ENCODE data around the gene NACC2.

NACC2 gene

DNA sequence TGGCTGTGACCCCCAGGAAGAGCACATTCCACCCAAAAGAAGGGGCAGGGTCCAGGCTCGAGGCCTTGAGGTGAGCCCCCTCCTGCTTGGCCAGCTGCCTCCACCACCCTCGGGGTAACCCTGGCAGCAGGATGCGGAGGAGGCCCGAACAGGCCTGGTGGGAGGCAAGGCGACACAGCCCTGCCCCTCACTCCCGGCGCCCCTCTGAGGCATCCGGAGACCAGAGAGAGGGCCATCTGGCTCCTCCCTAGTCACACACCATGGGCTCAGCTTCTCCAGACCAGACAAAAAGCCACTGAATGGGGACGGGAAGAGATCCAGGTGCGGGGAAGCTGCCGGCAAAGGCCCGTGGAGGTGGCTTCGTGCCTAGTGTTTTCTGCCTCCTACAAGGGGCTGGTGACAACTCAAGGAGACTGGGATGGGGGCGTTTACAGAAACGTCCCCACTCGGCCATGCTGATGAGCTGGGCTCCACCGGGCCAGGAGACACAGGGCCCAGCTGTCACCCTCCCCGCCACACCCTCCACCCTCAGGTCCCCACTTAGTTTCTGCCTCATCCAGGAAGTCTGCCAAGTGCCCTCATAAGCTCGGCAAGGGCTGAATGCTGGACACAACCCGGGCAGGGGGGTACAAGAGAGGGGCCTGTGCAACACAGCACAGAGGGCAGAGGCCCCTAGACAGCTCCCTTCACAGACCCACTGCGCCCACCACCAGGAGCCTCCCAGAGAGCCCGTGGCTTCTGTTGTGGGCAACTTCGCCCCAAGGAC is 41.9 kb downstream of the NACC2 start:
- peak overlapping the region; percentile 97 for H2BK15ac ChIP-seq (ENCODE audit: low read length)
- peak overlapping the region; percentile 43 for H3K23ac ChIP-seq (ENCODE audit: low read depth, low read length, poor library complexity)
- no peak overlapping the region for H2BK5ac ChIP-seq (ENCODE audit: low read length)
- peak overlapping the region; percentile 70 for H3K9ac ChIP-seq (ENCODE audit: low read depth, low read length, poor library complexity)
- peaks cover 32 to 40% of the 10 kb centered on the region in 2 donors for H3K4me1 ChIP-seq (ENCODE audit: control insufficient read depth in 2 of 2, insufficient read depth in 1 of 2, low read depth in 1 of 2, low read length in 2 of 2)
- H2AFZ ChIP-seq (ENCODE audit: low read length) = peak overlapping the region; percentile 88
- peaks cover 9% of the 10 kb centered on the region for H3K79me1 ChIP-seq (ENCODE audit: low read depth, low read length)
- H2BK120ac ChIP-seq (ENCODE audit: low read depth, low read length) = peak overlapping the region; percentile 81
- no peak overlapping the region for H3K27ac ChIP-seq (replicated peaks; ENCODE audit: low read length)
- no peaks in the 10 kb centered on the region for H3K9me3 ChIP-seq (replicated peaks in 1 of 2; ENCODE audit: control insufficient read depth in 2 of 2, insufficient read depth in 1 of 2, low read depth in 1 of 2, low read length in 2 of 2)
- no peaks in the 10 kb centered on the region for H3K27me3 ChIP-seq (ENCODE audit: control insufficient read depth in 3 of 3, insufficient read depth in 3 of 3, low read depth in 1 of 3, low read length in 3 of 3)
- no peak for DNase-seq (ENCODE audit: low spot score)
- no peak overlapping the region for H3K14ac ChIP-seq (ENCODE audit: low read length)
- peak overlapping the region in 1 of 2 donors; percentile 57 for H3K4me3 ChIP-seq (ENCODE audit: low read length in 2 of 2)
- H3K4ac ChIP-seq (ENCODE audit: low read length) = no peak overlapping the region
- H3K36me3 ChIP-seq (replicated peaks in 1 of 2; ENCODE audit: control insufficient read depth in 2 of 2, insufficient read depth in 2 of 2, low read length in 2 of 2) = peaks cover 4 to 8% of the 10 kb centered on the region in 2 donors
- peak overlapping the region; percentile 73 for H2BK12ac ChIP-seq (ENCODE audit: low read length)
- peak overlapping the region; percentile 85 for H4K91ac ChIP-seq (ENCODE audit: low read depth, low read length, poor library complexity)
- no CpG with 5 or more reads among the region's 23 CpGs for WGBS, 2 donors (ENCODE audit: extremely low coverage in 2 of 2, insufficient read length in 2 of 2, insufficient replicate concordance in 1 of 2)
- H3K4me2 ChIP-seq (ENCODE audit: insufficient read depth, low read length, poor library complexity, severe bottlenecking) = peak overlapping the region; percentile 97
- H3K18ac ChIP-seq (ENCODE audit: low read length) = peak overlapping the region; percentile 99
- H2AK5ac ChIP-seq (ENCODE audit: low read depth, low read length) = peak overlapping the region; percentile 96
- H4K8ac ChIP-seq (ENCODE audit: low read depth, low read length) = no peak overlapping the region

DNA sequence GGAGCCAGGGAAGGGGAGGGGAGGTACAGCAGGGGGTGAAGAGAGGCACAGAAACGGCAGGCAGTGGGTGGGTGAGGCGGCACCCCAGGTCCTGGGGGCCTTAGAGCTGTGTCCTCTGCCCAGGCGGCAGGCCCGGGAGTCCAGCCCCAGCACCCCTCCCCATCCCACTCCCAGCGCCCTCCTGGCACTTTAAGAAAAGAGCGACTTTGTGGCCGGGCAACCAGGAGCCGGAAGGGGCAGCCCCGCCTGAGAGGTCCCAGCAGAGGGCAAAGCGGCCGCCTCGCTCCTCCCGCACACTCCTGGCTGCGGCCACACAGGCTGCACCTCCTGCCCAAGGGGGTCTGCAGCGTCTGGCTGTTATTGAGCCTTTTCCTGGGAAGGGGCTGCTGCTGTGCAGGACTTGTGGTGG is 42.6 kb downstream of the NACC2 start:
- H2BK5ac ChIP-seq (ENCODE audit: low read length) = no peak overlapping the region
- DNase-seq (ENCODE audit: low spot score) = no peak
- H3K79me1 ChIP-seq (ENCODE audit: low read depth, low read length) = peaks cover 9% of the 10 kb centered on the region
- peak overlapping the region in 1 of 2 donors; percentile 57 for H3K4me3 ChIP-seq (ENCODE audit: low read length in 2 of 2)
- peak overlapping the region; percentile 97 for H2BK15ac ChIP-seq (ENCODE audit: low read length)
- peak overlapping the region; percentile 96 for H2AK5ac ChIP-seq (ENCODE audit: low read depth, low read length)
- H3K4me2 ChIP-seq (ENCODE audit: insufficient read depth, low read length, poor library complexity, severe bottlenecking) = peak overlapping the region; percentile 97
- no peaks in the 10 kb centered on the region for H3K9me3 ChIP-seq (replicated peaks in 1 of 2; ENCODE audit: control insufficient read depth in 2 of 2, insufficient read depth in 1 of 2, low read depth in 1 of 2, low read length in 2 of 2)
- peak overlapping the region; percentile 43 for H3K23ac ChIP-seq (ENCODE audit: low read depth, low read length, poor library complexity)
- peaks cover 4 to 8% of the 10 kb centered on the region in 2 donors for H3K36me3 ChIP-seq (replicated peaks in 1 of 2; ENCODE audit: control insufficient read depth in 2 of 2, insufficient read depth in 2 of 2, low read length in 2 of 2)
- H2AFZ ChIP-seq (ENCODE audit: low read length) = peak overlapping the region; percentile 88
- peaks cover 32 to 36% of the 10 kb centered on the region in 2 donors for H3K4me1 ChIP-seq (ENCODE audit: control insufficient read depth in 2 of 2, insufficient read depth in 1 of 2, low read depth in 1 of 2, low read length in 2 of 2)
- H3K4ac ChIP-seq (ENCODE audit: low read length) = no peak overlapping the region
- peak overlapping the region; percentile 73 for H2BK12ac ChIP-seq (ENCODE audit: low read length)
- peak overlapping the region; percentile 81 for H2BK120ac ChIP-seq (ENCODE audit: low read depth, low read length)
- H4K8ac ChIP-seq (ENCODE audit: low read depth, low read length) = no peak overlapping the region
- peak overlapping the region; percentile 99 for H3K18ac ChIP-seq (ENCODE audit: low read length)
- H3K27me3 ChIP-seq (ENCODE audit: control insufficient read depth in 3 of 3, insufficient read depth in 3 of 3, low read depth in 1 of 3, low read length in 3 of 3) = no peaks in the 10 kb centered on the region
- H3K9ac ChIP-seq (ENCODE audit: low read depth, low read length, poor library complexity) = peak overlapping the region; percentile 70
- no peak overlapping the region for H3K14ac ChIP-seq (ENCODE audit: low read length)
- no peak overlapping the region for H3K27ac ChIP-seq (replicated peaks; ENCODE audit: low read length)
- no CpG with 5 or more reads among the region's 15 CpGs for WGBS, 2 donors (ENCODE audit: extremely low coverage in 2 of 2, insufficient read length in 2 of 2, insufficient replicate concordance in 1 of 2)
- H4K91ac ChIP-seq (ENCODE audit: low read depth, low read length, poor library complexity) = peak overlapping the region; percentile 85

DNA sequence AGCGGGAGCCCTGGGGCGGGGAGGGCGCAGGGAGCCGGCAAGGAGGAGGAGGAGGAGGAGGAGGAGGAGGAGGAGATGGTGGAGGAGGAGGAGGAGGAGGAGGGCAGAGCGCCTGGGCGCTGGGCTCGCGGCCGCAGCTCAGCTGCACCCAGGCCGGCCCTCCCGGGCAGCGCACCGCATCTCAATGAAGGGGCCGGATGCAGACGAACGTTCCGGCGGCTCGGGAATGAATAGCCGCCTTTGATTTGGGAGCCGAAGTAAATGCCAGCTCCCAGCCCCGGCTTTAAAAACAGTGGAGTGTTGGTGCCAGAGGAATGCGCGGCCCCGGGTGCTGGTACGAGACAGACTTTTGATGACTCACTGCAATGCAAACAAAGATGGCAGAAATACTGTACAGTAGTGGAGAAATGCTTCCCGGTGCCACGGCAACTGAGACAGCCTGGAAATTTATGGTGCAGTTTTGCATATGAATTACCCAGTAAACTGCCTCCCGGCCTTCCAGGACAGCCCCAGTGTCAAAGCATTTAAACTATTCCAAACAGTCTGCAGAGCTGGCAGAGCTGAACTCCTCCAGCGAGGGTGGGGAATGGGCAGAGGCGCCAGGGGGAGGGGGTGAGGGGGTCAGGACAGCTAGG is 43.1 kb downstream of the NACC2 start:
- H3K4me2 ChIP-seq (ENCODE audit: insufficient read depth, low read length, poor library complexity, severe bottlenecking) = peak overlapping the region; percentile 97
- peak overlapping the region; percentile 97 for H2BK5ac ChIP-seq (ENCODE audit: low read length)
- no peak overlapping the region for H2BK120ac ChIP-seq (ENCODE audit: low read depth, low read length)
- peak overlapping the region; percentile 100 for H2BK15ac ChIP-seq (ENCODE audit: low read length)
- peaks cover 32 to 34% of the 10 kb centered on the region in 2 donors for H3K4me1 ChIP-seq (ENCODE audit: control insufficient read depth in 2 of 2, insufficient read depth in 1 of 2, low read depth in 1 of 2, low read length in 2 of 2)
- no CpG with 5 or more reads among the region's 31 CpGs for WGBS, 2 donors (ENCODE audit: extremely low coverage in 2 of 2, insufficient read length in 2 of 2, insufficient replicate concordance in 1 of 2)
- peak overlapping the region; percentile 71 for H3K9ac ChIP-seq (ENCODE audit: low read depth, low read length, poor library complexity)
- no peak overlapping the region for H4K8ac ChIP-seq (ENCODE audit: low read depth, low read length)
- peak overlapping the region; percentile 96 for H2AK5ac ChIP-seq (ENCODE audit: low read depth, low read length)
- peak overlapping the region; percentile 31 for H3K27ac ChIP-seq (replicated peaks; ENCODE audit: low read length)
- H4K91ac ChIP-seq (ENCODE audit: low read depth, low read length, poor library complexity) = no peak overlapping the region
- peaks cover 4 to 8% of the 10 kb centered on the region in 2 donors for H3K36me3 ChIP-seq (replicated peaks in 1 of 2; ENCODE audit: control insufficient read depth in 2 of 2, insufficient read depth in 2 of 2, low read length in 2 of 2)
- no peaks in the 10 kb centered on the region for H3K9me3 ChIP-seq (replicated peaks in 1 of 2; ENCODE audit: control insufficient read depth in 2 of 2, insufficient read depth in 1 of 2, low read depth in 1 of 2, low read length in 2 of 2)
- H3K4me3 ChIP-seq (ENCODE audit: low read length in 2 of 2) = peak overlapping the region; percentile 57 to 78
- peak overlapping the region; percentile 99 for H3K18ac ChIP-seq (ENCODE audit: low read length)
- no peaks in the 10 kb centered on the region for H3K27me3 ChIP-seq (ENCODE audit: control insufficient read depth in 3 of 3, insufficient read depth in 3 of 3, low read depth in 1 of 3, low read length in 3 of 3)
- H3K79me1 ChIP-seq (ENCODE audit: low read depth, low read length) = peaks cover 9% of the 10 kb centered on the region
- peak overlapping the region; percentile 88 for H2AFZ ChIP-seq (ENCODE audit: low read length)
- H2BK12ac ChIP-seq (ENCODE audit: low read length) = no peak overlapping the region
- peak; percentile 53 for DNase-seq (ENCODE audit: low spot score)
- peak overlapping the region; percentile 52 for H3K23ac ChIP-seq (ENCODE audit: low read depth, low read length, poor library complexity)
- H3K4ac ChIP-seq (ENCODE audit: low read length) = no peak overlapping the region
- no peak overlapping the region for H3K14ac ChIP-seq (ENCODE audit: low read length)

DNA sequence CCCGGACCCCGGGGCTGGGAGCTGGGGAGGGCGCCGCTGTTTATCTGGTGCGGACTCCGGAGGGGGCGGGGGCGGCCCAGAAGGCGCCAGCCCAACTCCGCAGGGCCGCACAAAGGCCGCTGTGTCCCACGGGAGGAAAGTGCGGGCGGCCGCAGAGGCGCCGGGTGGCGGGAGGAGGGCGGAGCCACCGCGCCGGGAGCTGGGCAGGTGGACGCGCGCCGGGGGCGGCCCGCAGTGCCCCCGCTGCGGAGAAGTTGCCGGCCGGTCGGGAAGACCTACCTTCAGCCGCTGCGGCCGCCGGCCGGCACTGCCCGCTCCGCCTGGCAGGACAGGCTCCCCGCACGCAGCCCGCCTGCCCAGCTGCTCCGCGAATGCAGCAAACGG is 43.6 kb downstream of the NACC2 start:
- Histone ChIP-seq H2AFZ (ENCODE audit: low read length) (peak overlapping the region; percentile 88), H3K27me3 (ENCODE audit: control insufficient read depth in 3 of 3, insufficient read depth in 3 of 3, low read depth in 1 of 3, low read length in 3 of 3) (no peaks in the 10 kb centered on the region), H3K4me3 (ENCODE audit: low read length in 2 of 2) (peak overlapping the region; percentile 57 to 78), H2AK5ac (ENCODE audit: low read depth, low read length) (peak overlapping the region; percentile 72), H3K9ac (ENCODE audit: low read depth, low read length, poor library complexity) (peak overlapping the region; percentile 71), H3K4me2 (ENCODE audit: insufficient read depth, low read length, poor library complexity, severe bottlenecking) (peak overlapping the region; percentile 97), H3K14ac (ENCODE audit: low read length) (no peak overlapping the region), H4K8ac (ENCODE audit: low read depth, low read length) (no peak overlapping the region), H3K9me3 (replicated peaks in 1 of 2; ENCODE audit: control insufficient read depth in 2 of 2, insufficient read depth in 1 of 2, low read depth in 1 of 2, low read length in 2 of 2) (no peaks in the 10 kb centered on the region), H3K4ac (ENCODE audit: low read length) (no peak overlapping the region), H2BK5ac (ENCODE audit: low read length) (peak overlapping the region; percentile 97), H2BK12ac (ENCODE audit: low read length) (no peak overlapping the region), H3K36me3 (replicated peaks in 1 of 2; ENCODE audit: control insufficient read depth in 2 of 2, insufficient read depth in 2 of 2, low read length in 2 of 2) (peaks cover 4 to 8% of the 10 kb centered on the region in 2 donors), H2BK120ac (ENCODE audit: low read depth, low read length) (peak overlapping the region; percentile 76), H4K91ac (ENCODE audit: low read depth, low read length, poor library complexity) (no peak overlapping the region), H3K23ac (ENCODE audit: low read depth, low read length, poor library complexity) (peak overlapping the region; percentile 52), H3K79me1 (ENCODE audit: low read depth, low read length) (peaks cover 9% of the 10 kb centered on the region), H3K4me1 (ENCODE audit: control insufficient read depth in 2 of 2, insufficient read depth in 1 of 2, low read depth in 1 of 2, low read length in 2 of 2) (peaks cover 32% of the 10 kb centered on the region in 2 donors), H2BK15ac (ENCODE audit: low read length) (peak overlapping the region; percentile 100), H3K27ac (replicated peaks; ENCODE audit: low read length) (no peak overlapping the region), H3K18ac (ENCODE audit: low read length) (peak overlapping the region; percentile 99)
- WGBS, 2 donors (ENCODE audit: extremely low coverage in 2 of 2, insufficient read length in 2 of 2, insufficient replicate concordance in 1 of 2) = no CpG with 5 or more reads among the region's 47 CpGs
- DNase-seq (ENCODE audit: low spot score) = peak; percentile 40

Data from neuronal stem cell (in vitro differentiated cells).